Keratinocyte (primary cell): ENCODE results near the gene TMPRSS3. TPM values are rescaled to one million over a fixed set of nuclear protein-coding genes. Genes with fewer than 3 reads are reported as not detected.

Source experiments
- DNase-seq: peaks from one replicate; pipeline ENCODE4 v3.0.0-alpha.2; 2011; ENCODE audit warnings: low read depth, missing footprints, low spot score
- FAIRE-seq: peaks from 2 replicates; lab custom pipeline; 2011; peaks lifted over from hg19 to GRCh38; lab: Jason Lieb, UNC
- H2AFZ ChIP-seq: 2 replicates; pipeline ENCODE4 v1.6.0; 2012; ENCODE audit warnings: low read length, control low read depth, inconsistent platforms; ENCODE audit not compliant: control insufficient read depth
- H3K27ac ChIP-seq: 2 replicates; pipeline ENCODE4 v1.5.1; 2011; ENCODE audit warnings: low read length; ENCODE audit not compliant: control insufficient read depth, insufficient read depth
- H3K27me3 ChIP-seq: 3 replicates; pipeline ENCODE4 v1.6.0; 2011; ENCODE audit warnings: low read length; ENCODE audit not compliant: control insufficient read depth, insufficient read depth; ENCODE audit errors: extremely low read depth
- H3K36me3 ChIP-seq, 2 experiments: 2 replicates in 1 of 2; 3 replicates in 1 of 2; pipeline ENCODE4 v1.5.1; 2011; ENCODE audit warnings: low read length in 2 of 2, mild to moderate bottlenecking in 1 of 2; ENCODE audit not compliant: control insufficient read depth in 2 of 2, insufficient read depth in 2 of 2; ENCODE audit errors: extremely low read depth in 1 of 2
- H3K4me1 ChIP-seq: 3 replicates; pipeline ENCODE4 v1.5.1; 2011; ENCODE audit warnings: low read length; ENCODE audit not compliant: control insufficient read depth, insufficient read depth; ENCODE audit errors: extremely low read depth
- H3K4me2 ChIP-seq: 3 replicates; pipeline ENCODE4 v1.6.0; 2011; ENCODE audit warnings: low read depth, low read length; ENCODE audit not compliant: control insufficient read depth, insufficient read depth; ENCODE audit errors: extremely low read depth
- H3K4me3 ChIP-seq, 3 experiments: fragments of 200-600 bp in 1 of 3; sonication (generic) in 1 of 3; 2 replicates in 2 of 3; 3 replicates in 1 of 3; pipeline ENCODE4 v1.5.1; 2011 to 2016; ENCODE audit warnings: low read length in 3 of 3, mild to moderate bottlenecking in 3 of 3, control low read depth in 2 of 3, inconsistent platforms in 1 of 3, low read depth in 1 of 3, mixed read lengths in 1 of 3, mixed run types in 1 of 3, moderate library complexity in 1 of 3; ENCODE audit not compliant: control insufficient read depth in 2 of 3, insufficient read depth in 2 of 3; ENCODE audit errors: extremely low read depth in 1 of 3
- H3K79me2 ChIP-seq: 2 replicates; pipeline ENCODE4 v1.6.0; 2012; ENCODE audit warnings: low read length; ENCODE audit not compliant: control insufficient read depth, insufficient read depth
- H3K9ac ChIP-seq: 3 replicates; pipeline ENCODE4 v1.6.0; 2011; ENCODE audit warnings: low read length; ENCODE audit not compliant: control insufficient read depth, insufficient read depth; ENCODE audit errors: extremely low read depth
- H3K9me1 ChIP-seq: 3 replicates; pipeline ENCODE4 v1.6.0; 2011; ENCODE audit warnings: low read length; ENCODE audit not compliant: control insufficient read depth, insufficient read depth; ENCODE audit errors: extremely low read depth
- H3K9me3 ChIP-seq: 2 replicates; pipeline ENCODE4 v1.5.1; 2012; ENCODE audit warnings: low read depth, low read length; ENCODE audit not compliant: control insufficient read depth
- H4K20me1 ChIP-seq: 3 replicates; pipeline ENCODE4 v1.6.0; 2011; ENCODE audit warnings: low read length; ENCODE audit not compliant: control insufficient read depth, insufficient read depth; ENCODE audit errors: extremely low read depth
- CTCF ChIP-seq, 3 experiments: IDR thresholded peaks in 1 of 3; conservative IDR thresholded peaks in 1 of 3; optimal IDR thresholded peaks in 1 of 3; 2 replicates in 2 of 3; 3 replicates in 1 of 3; pipeline versions ENCODE3 to v1.5.1; 2011; ENCODE audit warnings: low read length in 3 of 3, mild to moderate bottlenecking in 3 of 3, moderate library complexity in 2 of 3, control low read depth in 1 of 3, inconsistent platforms in 1 of 3; ENCODE audit not compliant: insufficient read depth in 2 of 3; ENCODE audit errors: extremely low read depth in 1 of 3
- EZH2 ChIP-seq: IDR thresholded peaks from one replicate; pipeline ENCODE4 v1.6.1; 2012; ENCODE audit warnings: inconsistent platforms, mild to moderate bottlenecking, low read length, moderate library complexity
- dilution Hi-C: fragments of 300-500 bp; cut with MboI; formaldehyde crosslinking; loops from one replicate; pipeline ENCODE4 v1.7.0; 2020; ENCODE audit warnings: low sequenced_read_pairs; ENCODE audit not compliant: extremely low pct_ligation_motif_present
- polyA plus RNA-seq, 5 experiments: library from polyadenylated mRNA; depleted of rRNA in 3 of 5; stranded (reverse) in 3 of 5; stranded (forward) in 1 of 5; unstranded in 1 of 5; fragments of >200 nt; gene quantifications; 1 replicate in 1 of 5; 2 replicates in 3 of 5; 3 replicates in 1 of 5; pipeline versions ENCODE4 v1.2.1 to v1.2.3, GENCODE V29; 2011 to 2012; ENCODE audit warnings: missing spikeins in 2 of 5, low read depth in 1 of 5, low replicate concordance in 1 of 5

Gene TMPRSS3
- polyA plus RNA-seq, 1 donor (not counting 4 experiments of a cell fraction or from before 2014, with no cell fraction given): not detected

- Histone ChIP-seq H3K36me3 (no peaks in the 10 kb centered on the region), H4K20me1 (no peaks in the 10 kb centered on the region), H3K79me2 (no peaks in the 10 kb centered on the region), H3K27ac (no peak overlapping the region), H3K4me2 (no peak overlapping the region), H3K9ac (no peak overlapping the region), H3K27me3 (peaks cover 7% of the 10 kb centered on the region), H3K4me3 (no peak overlapping the region), H2AFZ (no peak overlapping the region), H3K4me1 (no peaks in the 10 kb centered on the region), H3K9me1 (no peaks in the 10 kb centered on the region), H3K9me3 (no peaks in the 10 kb centered on the region)
- TF ChIP-seq CTCF (optimal IDR thresholded peaks at IDR 0.05 in 1 of 3, IDR thresholded peaks at IDR 0.05 in 1 of 3, conservative IDR thresholded peaks at IDR 0.05 in 1 of 3; ENCODE audit: extremely low read depth in 1 of 3, insufficient read depth in 2 of 3, low read length in 3 of 3): no peak
- no peak for TF ChIP-seq EZH2
- DNase-seq (no peak), FAIRE-seq (no peak)
- dilution Hi-C loops: loop anchor here (10.0 kb wide), 1 partner anchor 80 kb away; no protein-coding TSS in a partner anchor
These were observed 29.2 kb upstream of the TMPRSS3 start for GRCh38 chr21:42424914-42425541.

GRCh38 chr21:42423685-42424084, 27.8 kb upstream of the TMPRSS3 start:
- Histone ChIP-seq H3K4me3 (no peak overlapping the region), H2AFZ (no peak overlapping the region), H3K27ac (no peak overlapping the region), H3K9me3 (no peaks in the 10 kb centered on the region), H3K4me2 (no peak overlapping the region), H3K9me1 (no peaks in the 10 kb centered on the region), H3K4me1 (no peaks in the 10 kb centered on the region), H4K20me1 (no peaks in the 10 kb centered on the region), H3K79me2 (no peaks in the 10 kb centered on the region), H3K27me3 (peaks cover 7% of the 10 kb centered on the region), H3K36me3 (no peaks in the 10 kb centered on the region), H3K9ac (no peak overlapping the region)
- FAIRE-seq (no peak), DNase-seq (no peak)
- TF ChIP-seq EZH2 (no peak), CTCF (optimal IDR thresholded peaks at IDR 0.05 in 1 of 3, IDR thresholded peaks at IDR 0.05 in 1 of 3, conservative IDR thresholded peaks at IDR 0.05 in 1 of 3; ENCODE audit: extremely low read depth in 1 of 3, insufficient read depth in 2 of 3, low read length in 3 of 3) (no peak)
- dilution Hi-C loops: loop anchor here (10.0 kb wide), 1 partner anchor 79 kb away; no protein-coding TSS in a partner anchor
